Fibroblast of villous mesenchyme (primary cell): ENCODE measurements around the gene IFT81. TPM values are rescaled to one million over a fixed set of nuclear protein-coding genes. Genes with fewer than 3 reads are reported as not detected.
"Not testable (repeated sequence)": the region's sequence is repeated elsewhere in the genome, so short reads cannot be mapped to it uniquely, and the experiment has no call there.

Experiments used
- DNase-seq: peaks from one replicate; pipeline ENCODE4 v3.0.0-alpha.2; 2010; ENCODE audit warnings: low read depth
- H3K4me3 ChIP-seq: 2 replicates; pipeline ENCODE4 v1.5.1; 2011; ENCODE audit warnings: low read depth, mild to moderate bottlenecking, low read length
- CTCF ChIP-seq: IDR thresholded peaks from 2 replicates; pipeline ENCODE4 v1.5.1; 2012; ENCODE audit warnings: low read depth, mild to moderate bottlenecking, low read length; ENCODE audit not compliant: insufficient read depth
- total RNA-seq: library from RNA; depleted of rRNA; stranded (reverse); fragments of >200 nt; gene quantifications from 2 replicates; pipeline ENCODE4 v1.2.3, GENCODE V29; 2012

Gene IFT81
- total RNA-seq, 1 donor: 24.2 TPM

DNA sequence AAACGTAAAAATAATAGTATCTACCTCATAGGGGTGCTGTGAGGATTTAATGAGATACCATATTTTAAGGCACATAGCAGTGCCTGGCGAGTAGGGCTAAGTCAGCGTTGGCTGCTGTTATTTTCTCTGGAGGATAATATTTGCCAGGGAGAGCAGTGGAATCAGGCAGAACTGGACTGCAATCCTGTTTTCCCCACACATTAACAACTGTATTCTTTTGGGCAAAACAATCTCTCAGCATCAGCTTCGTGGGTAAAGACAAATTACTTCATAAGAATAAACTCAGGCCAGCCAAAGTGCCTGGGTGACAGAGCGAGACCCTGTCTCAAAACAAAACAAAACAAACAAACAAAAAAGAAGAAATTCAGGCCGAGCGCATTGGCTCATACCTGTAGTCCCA, 127.2 kb downstream of the IFT81 start:
- no peak for DNase-seq
- H3K4me3 ChIP-seq: no peak overlapping the region
- TF ChIP-seq CTCF: no peak

DNA sequence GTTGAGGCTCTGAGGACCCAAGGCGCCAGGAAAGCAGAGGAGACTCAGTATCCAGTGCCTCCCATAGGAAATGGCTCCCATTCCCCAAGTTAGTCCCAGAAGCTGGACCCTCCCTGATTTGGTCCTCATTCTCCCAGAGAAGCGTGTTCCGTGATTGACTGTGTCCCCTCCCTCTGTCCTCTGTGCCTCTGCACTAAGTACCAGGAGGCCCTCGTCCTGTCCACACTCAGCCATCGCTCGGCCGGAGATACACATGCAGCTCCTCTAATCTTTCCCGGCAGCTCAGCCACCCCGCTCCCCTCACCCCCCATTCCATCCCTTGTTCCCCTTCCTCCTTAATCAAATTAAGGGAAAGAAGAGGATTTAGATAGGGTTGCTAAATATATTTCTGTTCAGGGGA, 128.6 kb downstream of the IFT81 start:
- no peak for DNase-seq
- no peak for TF ChIP-seq CTCF
- no peak overlapping the region for H3K4me3 ChIP-seq

- TF ChIP-seq CTCF: no peak
- peak; percentile 84 for DNase-seq
- no peak overlapping the region for H3K4me3 ChIP-seq
These were observed 129.0 kb downstream of the IFT81 start for GRCh38 chr12:110253176-110253575.

DNA sequence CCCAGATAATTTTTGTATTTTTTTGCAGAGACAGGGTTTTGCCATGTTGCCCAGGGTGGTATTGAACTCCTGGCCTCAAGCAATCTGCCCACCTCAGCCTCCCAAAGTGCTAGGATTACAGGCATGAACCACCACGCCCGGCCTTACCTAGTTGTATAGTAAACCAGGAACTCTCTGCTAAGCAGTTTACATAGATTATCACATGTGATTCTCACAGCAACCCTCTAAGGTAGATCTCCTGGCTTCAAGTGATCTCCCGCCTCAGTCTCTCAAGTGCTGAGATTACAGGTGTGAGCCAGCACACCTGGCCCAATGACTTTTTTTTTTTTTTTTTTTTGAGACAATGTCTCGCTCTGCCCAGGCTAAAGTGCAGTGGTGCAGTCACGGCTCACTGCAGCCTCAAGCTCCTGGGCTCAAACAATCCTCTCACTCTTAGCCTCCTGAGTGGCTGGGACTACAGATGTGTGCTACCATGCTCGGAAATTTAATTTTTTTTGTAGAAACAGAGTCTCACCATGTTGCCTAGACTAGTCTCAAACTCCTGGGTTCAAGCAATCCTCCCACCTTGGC, 130.9 kb downstream of the IFT81 start:
- TF ChIP-seq CTCF: no peak
- no peak for DNase-seq
- no peak overlapping the region for H3K4me3 ChIP-seq

DNA sequence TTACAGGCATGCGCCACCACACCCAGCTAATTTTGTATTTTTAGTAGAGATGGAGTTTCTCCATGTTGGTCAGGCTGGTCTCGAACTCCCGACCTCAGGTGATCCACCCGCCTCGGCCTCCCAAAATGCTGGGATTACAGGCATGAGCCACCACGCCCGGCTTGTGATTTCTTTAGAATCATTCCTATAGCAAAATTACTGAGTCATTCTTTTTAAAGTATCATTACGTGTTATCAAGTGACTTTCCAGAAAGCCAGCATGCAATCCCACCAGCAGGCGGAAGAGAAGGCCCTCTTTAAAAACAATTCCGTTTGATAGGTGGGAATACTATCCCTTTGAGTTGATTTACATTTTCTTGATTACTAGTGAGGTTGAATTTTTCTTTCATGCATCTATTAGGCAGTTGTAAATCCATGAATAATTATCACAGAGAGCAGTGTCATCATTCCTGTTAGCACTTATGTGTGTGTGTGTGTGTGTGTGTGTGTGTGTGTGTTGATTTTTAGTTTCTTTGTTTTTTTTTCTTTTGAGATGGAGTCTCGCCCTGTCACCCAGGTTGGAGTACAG, 131.8 kb downstream of the IFT81 start:
- DNase-seq, H3K4me3 ChIP-seq: not testable (repeated sequence)

GRCh38 chr12:110256780-110257431, 132.7 kb downstream of the IFT81 start:
- peak; percentile 65 for DNase-seq
- no peak for TF ChIP-seq CTCF

GRCh38 chr12:110258466-110258865, 134.3 kb downstream of the IFT81 start:
- DNase-seq: no peak
- H3K4me3 ChIP-seq: no peak overlapping the region
- TF ChIP-seq CTCF: no peak

More at GRCh38 chr12:110256780-110257431, 132.7 kb downstream of the IFT81 start:
- H3K4me3 ChIP-seq: no peak overlapping the region
